HG02571 (cell line): ENCODE measurements around the gene PPFIBP2.

ENCODE experiments used
- ATAC-seq: cut with Tn5 transposase; IDR thresholded peaks from one replicate; pipeline ENCODE4 v1.9.1; 2021; ENCODE audit warnings: mild to moderate bottlenecking, moderate library complexity; ENCODE audit not compliant: unreplicated experiment

Gene PPFIBP2

DNA sequence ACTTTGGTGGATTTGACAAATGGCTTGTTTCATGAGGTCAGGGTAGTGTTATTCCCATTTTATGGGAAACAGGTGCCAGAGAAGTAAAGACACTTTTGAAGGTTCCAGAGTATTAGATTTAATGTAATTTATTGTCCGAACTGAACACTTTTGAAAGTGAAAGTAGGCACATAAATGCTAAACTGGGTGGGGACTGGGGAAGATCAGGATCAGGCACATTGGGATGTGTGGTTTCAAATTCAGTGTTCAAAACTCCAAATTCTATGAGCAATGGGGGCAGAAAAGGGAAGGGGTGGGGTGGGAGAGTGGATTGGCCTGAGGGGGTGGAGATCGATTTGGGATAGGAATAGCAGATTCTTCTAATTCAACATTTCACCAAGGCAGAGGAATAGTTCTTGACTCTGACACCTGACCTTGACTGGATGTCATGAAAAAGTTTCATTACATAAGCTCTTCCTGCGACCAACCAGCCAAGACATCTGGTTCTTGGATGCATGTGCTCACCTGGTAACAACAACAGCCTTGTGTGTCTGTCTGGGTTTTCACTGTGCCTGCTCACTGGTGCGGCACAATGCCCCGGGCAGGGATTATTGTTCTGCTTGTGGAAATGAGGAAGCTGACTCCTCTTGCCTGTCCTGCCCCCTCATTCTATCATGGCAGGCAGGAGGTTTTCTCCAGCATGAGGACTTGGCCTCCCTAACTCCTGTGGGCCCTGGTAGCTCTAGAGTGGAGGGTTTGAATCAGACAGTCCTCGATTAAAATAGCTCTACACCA lies 10.8 kb downstream of the PPFIBP2 start:
- ATAC-seq, result no peak

DNA sequence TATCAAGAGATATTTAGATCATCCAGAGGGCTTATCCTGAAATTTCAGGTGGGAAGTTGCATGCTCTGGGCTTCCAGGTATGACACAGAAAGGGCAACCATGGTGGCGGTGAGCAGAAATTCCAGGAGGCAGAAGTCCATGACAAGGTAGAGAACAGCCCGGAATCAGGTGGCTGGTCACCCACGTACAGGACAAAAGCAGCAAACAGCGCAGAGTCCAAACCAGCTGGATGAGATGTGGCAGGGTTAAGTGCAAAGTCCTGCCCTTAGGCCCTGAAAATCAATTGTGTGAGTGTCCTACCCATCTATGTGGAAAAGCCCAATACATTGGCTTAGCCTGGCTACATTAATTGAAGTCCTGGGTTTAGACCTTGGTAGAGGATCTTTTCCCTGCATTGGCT lies 11.6 kb downstream of the PPFIBP2 start:
- no peak for ATAC-seq

DNA sequence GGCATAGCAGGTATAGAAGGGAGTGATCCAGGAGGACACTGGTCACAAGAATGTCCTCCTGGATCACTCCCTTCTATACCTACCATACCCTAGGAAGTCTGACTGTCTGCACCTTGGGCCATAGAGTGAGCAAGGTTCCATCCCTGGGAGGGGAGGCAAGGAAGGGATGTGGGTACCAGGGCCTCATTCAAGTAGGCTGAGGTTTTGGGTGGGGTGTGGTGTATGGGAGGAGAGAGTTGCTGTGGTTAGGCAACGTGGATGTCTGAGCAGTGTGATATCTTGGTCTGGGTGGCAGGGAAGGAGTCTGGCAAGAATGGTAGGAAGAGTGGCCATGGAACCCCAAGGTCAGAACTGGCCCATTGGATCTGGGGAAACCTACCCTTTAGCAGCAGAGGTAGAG lies 13.2 kb downstream of the PPFIBP2 start:
- no peak for ATAC-seq

DNA sequence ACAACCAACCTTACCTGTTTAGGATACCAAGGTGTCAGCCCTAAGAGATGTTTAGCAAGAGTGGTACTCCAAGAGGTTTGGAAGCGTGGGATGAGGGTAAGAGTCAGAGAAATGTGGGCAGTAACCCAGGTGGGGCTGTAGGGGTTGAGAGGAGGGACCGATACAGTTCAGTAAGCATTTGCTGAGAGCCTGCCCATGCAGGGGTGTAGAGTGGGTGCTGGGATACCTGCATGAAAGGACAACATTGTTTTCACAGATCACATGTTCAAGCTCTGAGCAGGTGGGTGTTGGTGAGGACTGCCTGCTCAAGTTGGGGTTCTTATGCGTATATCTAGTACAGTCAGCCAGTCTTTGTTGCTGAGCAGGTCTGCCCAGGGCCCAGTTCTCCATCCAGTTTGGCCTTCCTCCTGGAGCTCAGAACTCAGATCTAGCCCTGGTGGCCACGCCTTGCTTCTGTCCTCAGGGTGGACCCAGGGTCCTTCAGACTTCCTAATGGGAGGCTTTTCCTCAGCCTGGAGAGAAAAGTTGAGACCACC lies 14.8 kb downstream of the PPFIBP2 start:
- ATAC-seq, result no peak

DNA sequence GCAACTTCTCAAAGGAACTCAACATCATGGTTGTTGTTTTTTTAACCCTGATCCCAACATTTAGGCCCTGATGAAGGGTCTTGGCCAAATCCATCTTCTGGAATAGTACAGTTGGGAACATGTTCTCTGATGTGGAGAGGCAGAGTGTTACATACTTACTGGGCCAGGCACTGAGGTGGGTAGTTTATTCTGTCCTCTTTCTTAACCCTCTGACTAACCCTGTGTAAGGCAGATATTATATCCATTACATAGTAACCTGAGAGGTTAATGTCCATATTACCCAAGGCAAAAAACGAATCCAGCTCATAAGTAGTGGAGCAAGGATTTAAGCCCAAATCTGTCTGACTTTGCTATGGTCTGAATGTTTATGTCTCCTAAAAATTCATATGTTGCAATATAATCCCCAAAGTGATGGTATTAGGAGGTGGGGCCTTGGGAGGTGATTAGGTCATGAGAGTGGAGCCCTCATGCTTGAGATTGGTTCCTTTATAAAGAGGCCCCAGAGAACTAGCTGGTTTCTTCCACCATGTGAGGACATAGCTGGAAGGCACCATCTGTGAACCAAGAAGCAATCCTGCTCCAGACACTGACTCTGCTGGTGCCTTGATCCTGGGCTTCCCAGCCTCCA lies 16.3 kb downstream of the PPFIBP2 start:
- ATAC-seq, result no peak

DNA sequence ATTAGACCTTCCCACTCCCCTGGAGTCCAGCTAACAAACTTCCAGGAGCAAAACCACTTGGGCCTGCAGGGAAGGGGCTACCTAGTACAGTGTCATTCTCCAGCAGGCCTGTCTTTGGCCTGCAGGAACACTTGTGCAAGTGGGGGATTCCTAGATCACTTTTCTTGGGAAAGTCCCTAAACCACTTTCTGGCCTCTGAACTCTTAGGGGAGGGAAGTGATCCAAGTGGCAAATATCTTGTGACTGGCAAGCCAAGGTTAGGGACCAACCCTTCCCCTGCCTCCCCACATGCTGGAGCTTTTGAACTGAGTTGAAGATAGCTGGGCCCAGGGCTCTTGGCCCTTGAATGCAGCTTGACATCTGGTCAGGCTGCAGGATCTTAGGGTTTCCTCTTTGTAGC lies 17.2 kb downstream of the PPFIBP2 start:
- ATAC-seq, result peak; percentile 34

DNA sequence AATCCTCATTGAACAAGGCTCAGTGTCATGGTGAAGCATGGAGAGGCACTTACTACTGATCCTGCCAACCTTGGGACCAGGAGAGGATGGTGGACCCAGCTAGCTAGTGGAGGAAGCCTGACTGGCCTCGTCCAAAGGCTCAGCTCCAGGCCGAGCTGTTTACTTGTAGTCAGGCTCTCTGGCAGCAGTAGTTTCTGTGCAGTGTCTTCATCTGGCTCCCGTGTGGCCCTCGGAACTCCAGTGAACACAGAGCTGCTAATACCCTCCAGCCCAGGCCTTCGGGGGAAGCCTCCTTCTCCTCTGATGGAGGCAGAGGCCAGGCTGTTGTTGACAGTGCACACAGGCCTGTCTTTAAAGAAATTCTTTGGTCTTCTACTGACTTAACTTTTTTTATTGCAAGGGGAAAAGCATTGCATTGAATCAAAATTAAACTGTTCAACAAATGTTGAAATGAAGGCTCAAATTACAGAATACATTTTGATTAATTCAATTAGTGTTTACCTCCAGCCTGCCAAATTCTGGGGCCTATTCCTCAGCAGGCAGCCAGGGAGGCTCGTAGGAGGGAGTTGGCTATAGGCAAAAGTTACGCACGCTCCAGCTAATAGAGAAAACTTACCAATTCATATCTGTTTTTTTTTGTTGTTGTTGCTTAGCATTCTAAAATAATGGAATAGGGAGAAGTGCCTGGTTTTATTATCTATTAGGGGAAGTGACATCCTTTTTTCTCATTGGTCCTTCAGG lies 18.8 kb downstream of the PPFIBP2 start:
- ATAC-seq, result no peak

DNA sequence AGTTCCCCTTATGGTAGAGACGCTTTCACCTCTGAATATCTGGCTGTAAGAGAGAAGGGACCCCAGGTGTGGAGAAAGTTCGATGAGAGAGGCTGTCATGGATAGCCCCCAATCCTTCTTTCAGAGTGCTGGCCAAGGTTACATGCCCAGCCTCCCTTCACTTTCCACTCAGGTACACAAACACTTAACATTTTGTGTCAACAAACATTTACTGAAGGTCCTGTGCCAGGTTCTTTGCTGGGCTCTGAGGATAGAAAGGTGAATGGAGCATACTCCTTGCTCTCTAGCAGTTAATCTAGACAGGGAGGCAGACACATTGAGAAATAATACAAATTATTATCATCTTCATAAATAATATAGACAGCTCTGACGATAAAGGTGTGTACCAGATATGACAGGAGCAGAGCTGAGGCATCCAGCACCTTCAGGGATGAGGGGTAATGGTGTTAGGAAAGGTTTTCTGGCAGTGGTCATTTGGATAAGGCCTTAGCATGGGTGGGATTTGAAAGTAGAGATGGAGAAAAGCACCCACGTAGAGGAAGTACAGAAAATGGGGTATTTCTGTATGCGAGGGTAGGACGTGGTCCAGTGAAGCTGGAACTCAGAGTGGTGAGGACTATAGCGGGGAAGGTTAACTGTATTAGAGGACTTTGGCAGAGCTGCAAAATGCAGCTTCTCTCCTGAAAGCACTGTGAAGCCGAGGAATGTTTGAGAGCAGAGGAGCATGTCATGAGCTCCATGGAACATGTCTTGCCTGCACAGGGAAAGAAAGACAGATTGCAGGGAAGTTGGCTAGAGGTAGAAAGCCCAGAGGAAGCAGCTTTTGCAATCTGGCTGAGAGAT lies 19.6 kb downstream of the PPFIBP2 start:
- ATAC-seq, result peak; percentile 23

DNA sequence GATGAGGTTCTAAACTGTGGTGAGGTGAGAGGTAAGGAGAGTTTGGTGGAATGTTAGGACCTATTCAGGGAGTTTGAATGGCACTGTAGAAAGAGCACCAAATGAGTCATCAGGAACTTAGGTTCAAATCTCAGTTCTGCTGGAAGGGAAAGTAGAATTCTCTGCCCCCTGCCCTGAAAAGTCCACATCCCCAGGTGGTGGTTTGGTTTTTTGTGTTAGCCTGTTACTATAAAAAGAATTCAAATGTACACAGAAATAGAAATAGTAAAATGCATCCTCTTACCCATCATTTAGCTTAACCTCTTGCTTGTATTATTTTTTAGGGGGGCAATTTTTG lies 20.2 kb downstream of the PPFIBP2 start:
- peak; percentile 58 for ATAC-seq

DNA sequence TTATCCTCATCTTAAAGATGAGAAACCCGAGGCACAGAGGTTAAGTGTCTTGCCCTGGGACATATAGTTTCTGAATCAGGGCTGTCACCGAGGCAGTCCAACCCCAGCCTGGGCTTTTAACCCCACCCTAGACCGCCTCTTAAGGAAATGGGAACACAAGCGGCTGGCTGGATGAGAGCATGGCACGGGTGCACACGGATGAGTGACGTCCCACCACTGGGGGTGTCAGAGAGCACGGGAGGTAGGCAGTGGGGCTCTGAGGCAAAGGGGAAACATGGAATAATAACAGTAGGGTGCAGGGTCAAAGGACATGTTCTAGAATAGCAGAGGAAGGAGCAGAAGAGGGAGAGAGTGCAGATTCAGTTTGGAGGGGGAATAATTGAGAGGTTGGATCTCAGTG lies 22.3 kb downstream of the PPFIBP2 start:
- no peak for ATAC-seq

DNA sequence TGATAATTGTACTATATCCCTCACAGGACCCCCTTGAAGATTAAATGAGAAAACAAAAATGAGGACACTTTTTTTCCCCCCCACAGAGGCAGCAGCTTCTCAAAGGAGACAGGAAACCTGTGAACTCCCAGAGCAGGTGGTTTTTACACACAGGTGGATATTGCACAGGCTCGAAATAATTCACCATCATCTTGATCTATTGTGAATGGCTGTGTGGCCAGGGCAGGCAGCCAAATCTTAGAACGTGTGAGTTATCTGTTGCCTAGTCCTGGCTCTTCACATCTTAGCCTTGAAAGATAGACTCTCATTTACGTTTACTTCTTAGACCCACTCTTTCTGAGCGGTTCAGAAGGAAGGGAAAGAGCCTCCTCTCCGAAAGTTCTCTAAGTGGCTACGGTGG lies 23.5 kb downstream of the PPFIBP2 start:
- no peak for ATAC-seq

DNA sequence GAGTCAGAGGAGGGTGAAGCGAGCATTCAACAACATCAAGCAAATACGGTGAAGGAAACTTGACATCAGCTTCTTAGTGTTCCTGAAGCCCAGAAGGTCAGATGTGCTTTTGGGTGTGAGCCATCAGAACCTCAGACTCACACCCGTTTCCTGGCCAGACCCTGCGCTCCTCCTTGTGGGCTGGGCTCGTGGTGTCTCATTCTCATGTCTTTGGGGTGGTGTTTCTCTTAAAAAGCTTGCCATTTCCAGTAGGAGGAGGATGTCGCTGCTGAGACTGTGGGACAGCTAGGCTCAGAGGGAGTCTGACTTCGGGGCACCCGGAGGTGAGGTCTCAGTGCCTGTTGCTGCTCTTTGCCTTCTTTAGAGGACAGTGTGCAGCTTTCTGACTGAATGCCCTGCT lies 24.2 kb downstream of the PPFIBP2 start:
- no peak for ATAC-seq

DNA sequence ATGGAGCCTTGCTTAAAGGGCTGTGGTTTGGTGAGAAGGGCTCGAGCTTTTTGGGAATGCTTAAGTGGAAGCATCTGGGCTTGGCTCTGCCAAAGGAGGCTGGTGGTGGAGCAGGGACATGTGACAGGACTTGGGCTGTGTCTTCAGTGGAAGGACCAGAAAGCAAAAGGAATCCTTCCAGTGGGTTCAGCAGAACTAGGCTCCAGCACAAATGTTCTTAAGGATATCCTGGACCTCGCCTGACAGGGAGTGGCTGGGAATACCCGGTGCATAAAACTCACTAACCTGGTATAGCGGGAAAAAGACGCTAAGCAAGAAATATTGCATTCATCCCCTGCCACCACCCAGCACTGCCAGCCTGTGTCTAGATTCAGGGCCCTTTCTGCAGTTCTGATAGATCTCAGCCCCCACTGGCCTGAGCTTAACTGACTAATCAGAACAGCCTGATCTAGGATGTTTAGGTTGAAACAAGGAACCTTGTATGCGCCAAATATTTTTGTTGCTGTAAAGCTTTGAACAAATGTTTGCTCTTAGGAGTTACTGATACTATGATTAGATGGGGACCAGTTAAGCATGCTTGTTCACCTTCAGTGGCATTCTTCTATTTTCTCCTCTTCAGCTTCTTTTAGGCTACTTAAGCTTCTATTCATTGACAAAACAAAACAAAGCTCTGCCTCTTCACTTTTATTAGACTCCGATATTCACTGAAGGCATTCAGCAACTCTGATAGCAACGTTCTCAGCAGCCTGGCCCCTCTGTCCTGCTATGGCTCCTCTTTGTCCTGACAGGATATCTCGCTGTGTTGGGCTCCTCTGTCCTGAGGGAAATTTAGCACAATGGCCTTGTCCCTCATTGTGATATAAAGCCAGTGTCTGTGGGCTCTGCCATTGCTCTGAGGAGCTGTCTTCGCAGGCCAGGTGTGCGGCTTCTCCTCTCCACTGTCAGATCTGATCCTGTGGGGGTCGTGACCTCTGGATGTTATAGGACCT lies 25.0 kb downstream of the PPFIBP2 start:
- ATAC-seq, result no peak

DNA sequence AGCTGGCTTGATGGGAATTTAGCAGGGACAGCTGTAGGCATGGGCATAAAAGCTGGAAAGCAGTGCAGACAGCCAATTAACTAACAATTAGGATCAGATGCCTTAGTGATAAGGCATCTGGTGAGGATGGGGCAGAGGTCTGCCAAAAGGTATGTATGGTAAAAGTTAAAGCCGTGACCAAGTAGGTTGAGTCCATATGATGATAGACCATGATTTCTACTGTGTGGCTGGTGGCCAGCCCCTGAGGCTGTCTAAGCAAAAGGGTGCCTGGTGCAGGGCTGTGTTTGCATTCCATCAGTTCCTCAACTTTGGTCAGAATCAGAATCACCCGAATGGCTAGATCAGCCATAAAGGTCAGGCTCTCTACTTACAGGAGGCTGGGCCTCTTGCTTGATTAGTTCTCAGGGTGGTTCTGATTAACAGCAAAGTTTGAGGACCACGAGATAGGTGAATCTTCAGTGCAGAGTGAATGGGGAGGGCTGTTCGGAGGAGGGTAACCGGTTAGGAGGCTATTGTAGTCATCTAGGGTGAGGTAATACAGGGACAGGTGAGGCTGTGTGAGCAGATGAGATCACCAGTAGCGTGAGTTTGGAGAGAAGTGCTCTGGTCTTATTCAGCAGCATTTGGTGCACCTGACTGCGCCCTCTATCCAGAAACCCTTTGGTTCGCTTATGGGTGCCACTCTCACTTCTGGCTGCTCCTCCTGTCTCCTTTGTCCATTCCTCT lies 27.2 kb downstream of the PPFIBP2 start:
- ATAC-seq, result no peak

DNA sequence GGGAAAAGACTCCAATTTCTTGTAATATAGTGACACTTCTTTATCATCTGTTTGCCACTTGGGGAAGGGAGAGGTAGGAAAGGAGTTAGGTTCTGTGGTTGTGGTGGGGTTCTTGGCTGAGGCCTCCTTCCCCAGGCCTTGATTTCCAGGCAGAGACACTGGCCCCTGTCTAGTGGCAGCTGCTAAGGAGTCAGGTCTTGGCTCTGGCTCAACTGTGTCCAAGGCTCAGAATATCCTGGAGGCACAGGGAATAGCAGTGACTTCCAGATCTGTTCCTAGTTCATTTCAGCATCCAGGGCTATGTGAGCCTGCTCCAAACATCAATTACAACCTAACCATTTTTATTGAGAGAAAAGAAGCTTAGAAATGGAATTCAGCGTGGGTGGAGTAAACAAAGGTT lies 29.5 kb downstream of the PPFIBP2 start:
- ATAC-seq, result no peak

DNA sequence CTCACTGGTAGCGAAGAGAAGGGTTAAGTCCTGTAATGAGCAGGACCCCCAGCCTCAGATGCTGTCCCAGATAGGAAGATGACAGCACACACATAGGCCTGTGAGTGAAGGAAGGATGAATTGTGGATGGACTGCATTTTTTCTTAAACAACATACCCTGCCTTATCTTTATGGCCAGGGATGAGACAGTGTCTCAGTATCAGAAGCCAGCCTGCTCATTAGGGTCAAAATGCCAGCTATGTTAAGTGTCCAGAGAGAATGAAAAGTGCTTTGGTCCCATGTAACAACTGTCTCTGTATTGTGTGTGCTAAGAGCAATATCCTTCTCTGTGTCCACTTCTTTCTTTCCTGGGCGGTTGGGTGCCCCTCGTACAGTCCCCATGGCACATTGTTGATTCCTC lies 30.2 kb downstream of the PPFIBP2 start:
- ATAC-seq, result no peak

DNA sequence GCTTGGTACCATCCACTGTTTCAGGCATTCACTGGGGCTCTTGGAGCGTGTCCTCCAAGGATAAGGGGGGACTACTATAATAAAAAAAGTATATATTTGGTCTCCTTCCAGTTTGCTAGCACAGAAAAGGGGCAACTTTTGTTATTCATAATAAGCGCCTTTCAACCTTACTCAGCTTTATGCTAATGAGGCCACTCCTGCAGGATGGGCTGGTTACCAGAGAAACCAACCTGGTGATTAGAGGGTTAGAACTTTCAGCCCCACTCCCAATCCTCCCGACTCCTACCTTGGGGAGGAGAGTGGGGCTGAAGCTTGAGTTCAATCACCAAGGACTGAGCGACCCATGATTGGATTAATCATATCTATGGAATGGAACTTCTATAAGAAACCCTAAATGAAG lies 31.8 kb downstream of the PPFIBP2 start:
- ATAC-seq, result no peak

DNA sequence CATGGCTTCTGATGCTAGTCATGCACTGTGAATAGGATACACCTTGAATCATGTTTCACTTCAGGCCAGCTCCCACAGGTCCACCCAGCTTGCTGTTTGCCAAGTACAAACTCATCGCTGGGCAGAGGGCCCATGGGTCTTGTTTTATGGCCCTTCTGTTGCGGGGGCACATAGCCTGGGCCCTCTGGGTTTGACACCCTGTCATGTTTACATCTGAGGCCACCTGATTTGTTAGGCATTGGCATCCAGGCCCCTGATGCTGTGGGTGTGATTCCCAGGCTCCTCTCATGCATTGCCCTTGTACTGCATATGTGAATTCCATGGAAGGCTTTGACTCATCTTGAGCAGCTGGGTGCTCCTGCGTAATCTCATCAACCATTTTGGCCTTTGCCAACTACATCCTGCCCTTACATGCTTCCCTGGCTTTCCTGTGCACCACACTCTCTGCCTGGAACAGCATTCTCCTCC lies 32.6 kb downstream of the PPFIBP2 start:
- ATAC-seq, result no peak

DNA sequence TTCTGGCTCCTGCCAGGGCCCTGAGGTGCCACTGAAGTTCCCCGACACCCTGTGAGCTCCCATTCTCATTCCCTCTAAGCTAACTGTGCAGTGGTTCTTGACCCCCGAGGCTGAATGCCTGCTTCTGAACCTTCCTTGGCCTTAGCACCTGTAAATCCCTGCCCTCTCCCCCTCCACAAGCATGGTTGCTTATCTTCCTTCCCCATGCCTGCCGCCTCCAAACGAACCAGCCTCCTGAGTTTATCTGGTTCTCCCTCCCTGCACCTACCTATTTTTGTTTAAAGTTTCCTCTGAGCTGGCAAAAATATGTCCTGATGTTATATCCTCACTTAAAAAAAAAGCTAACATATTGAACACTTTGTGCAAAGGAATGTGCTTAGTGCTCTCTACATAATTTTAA lies 33.9 kb downstream of the PPFIBP2 start:
- ATAC-seq, result no peak
